A673 (cell line): ENCODE results near the gene ALDH1A3. TPM values are rescaled to one million over a fixed set of nuclear protein-coding genes. Genes with fewer than 3 reads are reported as not detected.

Experiments
- BruUV-seq: library from RNA; stranded (reverse); fragments of 400-500 nt; replicated peaks from 2 replicates; lab custom pipeline; 2021; lab: Mats Ljungman, UMichigan
- CTCF ChIA-PET: fragments of 300-600 bp; sonication (Branson Sonifier 250); formaldehyde crosslinking; loops from one replicate; lab custom pipeline; 2022; ENCODE audit warnings: antibody characterized with exemption; lab: Charles Lee
- POLR2A ChIA-PET: fragments of 300-600 bp; sonication (Branson Sonifier 250); formaldehyde crosslinking; loops from one replicate; lab custom pipeline; 2022; ENCODE audit warnings: antibody characterized with exemption; ENCODE audit not compliant: low non-redundant PET; lab: Charles Lee
- DNase-seq: peaks from one replicate; pipeline ENCODE4 v3.0.0-alpha.2; 2015; ENCODE audit warnings: low spot score
- H3K27ac ChIP-seq: fragments of 200-600 bp; sonication (generic); 2 replicates; pipeline ENCODE4 v1.5.1; 2016; ENCODE audit warnings: mixed run types, low read depth, mild to moderate bottlenecking, mixed read lengths, antibody characterized with exemption, low read length; ENCODE audit not compliant: poor library complexity, severe bottlenecking
- H3K27me3 ChIP-seq: fragments of 200-600 bp; sonication (generic); replicated peaks from 2 replicates; pipeline ENCODE4 v1.6.1; 2017; ENCODE audit warnings: mixed run types, low read depth, mild to moderate bottlenecking, mixed read lengths, antibody characterized with exemption, low read length; ENCODE audit not compliant: insufficient read depth, poor library complexity
- H3K36me3 ChIP-seq: fragments of 200-600 bp; sonication (generic); 2 replicates; pipeline ENCODE4 v1.6.1; 2016; ENCODE audit warnings: mixed run types, mild to moderate bottlenecking, mixed read lengths, antibody characterized with exemption, low read length; ENCODE audit not compliant: insufficient read depth, poor library complexity, severe bottlenecking
- H3K4me1 ChIP-seq: fragments of 200-600 bp; sonication (generic); 2 replicates; pipeline ENCODE4 v1.6.1; 2017; ENCODE audit warnings: mixed run types, mild to moderate bottlenecking, mixed read lengths, antibody characterized with exemption, low read length; ENCODE audit not compliant: insufficient read depth, poor library complexity, severe bottlenecking
- H3K4me3 ChIP-seq: fragments of 200-600 bp; sonication (generic); 2 replicates; pipeline ENCODE4 v1.5.1; 2016; ENCODE audit warnings: low read depth, mixed run types, mild to moderate bottlenecking, mixed read lengths, low read length; ENCODE audit not compliant: poor library complexity, severe bottlenecking
- H3K9me3 ChIP-seq: fragments of 200-600 bp; sonication (generic); 2 replicates; pipeline ENCODE4 v1.6.1; 2016; ENCODE audit warnings: mixed run types, low read depth, mild to moderate bottlenecking, mixed read lengths, antibody characterized with exemption, low read length; ENCODE audit not compliant: poor library complexity, severe bottlenecking
- CTCF ChIP-seq: fragments of 300-800, 200-600 bp; sonication (generic); conservative IDR thresholded peaks from 2 replicates; pipeline ENCODE4 v1.5.1; 2017; ENCODE audit warnings: low read depth, mild to moderate bottlenecking, antibody characterized with exemption, low read length, moderate library complexity, mixed read lengths
- EZH2 ChIP-seq: fragments of 200-600 bp; sonication (generic); IDR thresholded peaks from 2 replicates; pipeline ENCODE4 v1.6.1; 2017; ENCODE audit warnings: borderline replicate concordance, low read depth, mild to moderate bottlenecking, mixed read lengths, antibody characterized with exemption, low read length; ENCODE audit not compliant: poor library complexity, severe bottlenecking
- intact Hi-C: fragments of 100-400 bp; cut with micrococcal nuclease; formaldehyde crosslinking; loops from one replicate; pipeline ENCODE4 v1.10.0; 2022; ENCODE audit not compliant: unreplicated experiment
- total RNA-seq: library from RNA; stranded (reverse); gene quantifications from 2 replicates; pipeline ENCODE4 v1.2.3, GENCODE V29; 2021

ALDH1A3 gene
- total RNA-seq, 1 experiment from 2014 or later = 0.19 TPM

- no peak overlapping the region for H3K27ac ChIP-seq
- CTCF ChIA-PET = no interaction called here
- H3K9me3 ChIP-seq = no peaks in the 10 kb centered on the region
- intact Hi-C loops = no loop called here
- H3K36me3 ChIP-seq = no peaks in the 10 kb centered on the region
- peaks cover 5% of the 10 kb centered on the region for H3K4me1 ChIP-seq
- no peak for DNase-seq
- POLR2A ChIA-PET = no interaction called here
- no peak overlapping the region for H3K4me3 ChIP-seq
- no peaks in the 10 kb centered on the region for H3K27me3 ChIP-seq
- BruUV-seq = no TSS peak
- no peak for TF ChIP-seq EZH2
- no peak for TF ChIP-seq CTCF
Measured at GRCh38 chr15:100934726-100935125, 55.1 kb downstream of the ALDH1A3 start.

GRCh38 chr15:100937171-100937570 is 57.5 kb downstream of the ALDH1A3 start:
- H3K4me3 ChIP-seq = no peak overlapping the region
- TF ChIP-seq EZH2 (no peak), CTCF (no peak)
- no peak overlapping the region for H3K27ac ChIP-seq
- CTCF ChIA-PET = no interaction called here
- no peaks in the 10 kb centered on the region for H3K27me3 ChIP-seq
- peaks cover 5% of the 10 kb centered on the region for H3K4me1 ChIP-seq
- BruUV-seq = no TSS peak
- POLR2A ChIA-PET = no interaction called here
- no peak for DNase-seq
- H3K36me3 ChIP-seq = no peaks in the 10 kb centered on the region
- intact Hi-C loops = no loop called here
- H3K9me3 ChIP-seq = no peaks in the 10 kb centered on the region

GRCh38 chr15:100939791-100940190 is 60.2 kb downstream of the ALDH1A3 start:
- POLR2A ChIA-PET = no interaction called here

More at GRCh38 chr15:100939791-100940190, 60.2 kb downstream of the ALDH1A3 start:
- Histone ChIP-seq H3K27me3 (no peaks in the 10 kb centered on the region), H3K27ac (no peak overlapping the region), H3K9me3 (no peaks in the 10 kb centered on the region), H3K4me3 (no peak overlapping the region), H3K36me3 (no peaks in the 10 kb centered on the region), H3K4me1 (peaks cover 9% of the 10 kb centered on the region)
- TF ChIP-seq CTCF = no peak
- TF ChIP-seq EZH2 = no peak
- BruUV-seq = no TSS peak
- intact Hi-C loops = no loop called here
- no peak for DNase-seq
- CTCF ChIA-PET = no interaction called here
